Common myeloid progenitor, CD34-positive (primary cell): Measurements from ENCODE around the gene CA12.

Experiments
- CTCF ChIA-PET: fragments of 350-600 bp; sonication (Branson Sonifier 250); formaldehyde crosslinking; loops from one replicate; lab custom pipeline; 2021; ENCODE audit warnings: antibody characterized with exemption; lab: Charles Lee
- POLR2A ChIA-PET: fragments of 350-600 bp; sonication (Branson Sonifier 250); formaldehyde crosslinking; loops from one replicate; lab custom pipeline; 2021; ENCODE audit warnings: antibody characterized with exemption; lab: Charles Lee
- DNase-seq, 3 donors: peaks; one replicate each; pipeline versions ENCODE4 v3.0.0 to v3.0.0-alpha.2; 2013
- H3K27ac ChIP-seq, 2 experiments: 1 replicate in 1 of 2; 2 replicates in 1 of 2; pipeline ENCODE4 v1.7.0; 2013; ENCODE audit warnings: inconsistent platforms in 2 of 2, low read length in 2 of 2, mild to moderate bottlenecking in 2 of 2, low read depth in 1 of 2, moderate library complexity in 1 of 2; ENCODE audit not compliant: severe bottlenecking in 2 of 2, insufficient read depth in 1 of 2, poor library complexity in 1 of 2
- H3K27me3 ChIP-seq, 5 experiments: replicated peaks in 2 of 5; 1 replicate in 3 of 5; 2 replicates in 2 of 5; pipeline versions ENCODE4 v1.6.1 to v1.7.0; 2013; ENCODE audit warnings: low read length in 4 of 5, mild to moderate bottlenecking in 2 of 5, moderate library complexity in 2 of 5, inconsistent platforms in 1 of 5; ENCODE audit not compliant: insufficient read depth in 5 of 5, control insufficient read depth in 4 of 5
- H3K36me3 ChIP-seq, 4 experiments: 1 replicate in 2 of 4; 2 replicates in 2 of 4; pipeline versions ENCODE4 v1.6.1 to v1.7.0; 2013; ENCODE audit warnings: low read length in 3 of 4, control low read depth in 1 of 4, mild to moderate bottlenecking in 1 of 4; ENCODE audit not compliant: control insufficient read depth in 4 of 4, insufficient read depth in 4 of 4
- H3K4me1 ChIP-seq, 4 experiments: 1 replicate in 3 of 4; 2 replicates in 1 of 4; pipeline versions ENCODE4 v1.6.1 to v1.7.1; 2013; ENCODE audit warnings: low read length in 3 of 4, mild to moderate bottlenecking in 3 of 4, control low read depth in 1 of 4, inconsistent platforms in 1 of 4, moderate library complexity in 1 of 4; ENCODE audit not compliant: control insufficient read depth in 4 of 4, insufficient read depth in 4 of 4; ENCODE audit errors: control extremely low read depth in 1 of 4
- H3K4me3 ChIP-seq, 7 experiments: 1 replicate in 4 of 7; 2 replicates in 3 of 7; pipeline versions ENCODE4 v1.5.1 to v1.7.0; 2013; ENCODE audit warnings: mild to moderate bottlenecking in 7 of 7, low read length in 6 of 7, moderate library complexity in 6 of 7, inconsistent platforms in 2 of 7, low read depth in 2 of 7, control low read depth in 1 of 7; ENCODE audit not compliant: insufficient read depth in 4 of 7, control insufficient read depth in 1 of 7; ENCODE audit errors: extremely low read depth in 1 of 7
- H3K9me3 ChIP-seq, 5 experiments: 1 replicate in 4 of 5; 2 replicates in 1 of 5; pipeline versions ENCODE4 v1.6.1 to v1.7.1; 2013; ENCODE audit warnings: low read length in 4 of 5, mild to moderate bottlenecking in 2 of 5, inconsistent platforms in 1 of 5, low read depth in 1 of 5, moderate library complexity in 1 of 5; ENCODE audit not compliant: control insufficient read depth in 4 of 5, insufficient read depth in 2 of 5; ENCODE audit errors: control extremely low read depth in 1 of 5
- WGBS: methylation state at CpG from one replicate; pipeline ENCODE4 v1.1.5; 2013; ENCODE audit not compliant: insufficient coverage; 5-methylcytosine and 5-hydroxymethylcytosine counted together

CA12 gene

GRCh38 chr15:63385911-63386531 is 4.4 kb upstream of the CA12 start:
- peaks cover 0 to 11% (median 10%) of the 10 kb centered on the region in 4 experiments for H3K4me1 ChIP-seq
- POLR2A ChIA-PET = no interaction called here
- no peak for DNase-seq
- H3K27ac ChIP-seq = no peak overlapping the region
- H3K36me3 ChIP-seq = no peaks in the 10 kb centered on the region
- peaks cover 0 to 34% (median 7%) of the 10 kb centered on the region in 5 experiments for H3K27me3 ChIP-seq
- no peak overlapping the region for H3K4me3 ChIP-seq
- no peaks in the 10 kb centered on the region for H3K9me3 ChIP-seq
- no CpG with 5 or more reads among the region's 1 CpG for WGBS
- CTCF ChIA-PET = no interaction called here

GRCh38 chr15:63384906-63385305 is 3.3 kb upstream of the CA12 start:
- Histone ChIP-seq H3K4me3 (no peak overlapping the region), H3K4me1 (peaks cover 0 to 17% (median 11%) of the 10 kb centered on the region in 4 experiments), H3K27me3 (peaks cover under 1 to 45% (median 17%) of the 10 kb centered on the region in 5 experiments), H3K9me3 (no peaks in the 10 kb centered on the region), H3K36me3 (no peaks in the 10 kb centered on the region), H3K27ac (no peak overlapping the region)
- CTCF ChIA-PET = no interaction called here
- no peak for DNase-seq
- POLR2A ChIA-PET = no interaction called here
- 86% methylated on average over 1 of the region's 2 CpGs for whole genome bisulfite sequencing

- Histone ChIP-seq H3K27me3 (peaks cover 3 to 58% (median 23%) of the 10 kb centered on the region in 5 experiments), H3K27ac (no peak overlapping the region), H3K4me3 (no peak overlapping the region), H3K4me1 (peaks cover 0 to 17% (median 11%) of the 10 kb centered on the region in 4 experiments), H3K9me3 (no peaks in the 10 kb centered on the region), H3K36me3 (no peaks in the 10 kb centered on the region)
- CTCF ChIA-PET = interaction anchor here (1.5 kb wide), 1 partner anchor 12 kb away, joined by 4 read pairs; no protein-coding TSS in a partner anchor
- DNase-seq = no peak
- WGBS = 98% methylated on average over 5 of the region's 10 CpGs
- POLR2A ChIA-PET = no interaction called here
Observed at GRCh38 chr15:63382966-63383710, 1.5 kb upstream of the CA12 start.

- POLR2A ChIA-PET = interaction anchor here (0.6 kb wide), 1 partner anchor 9 kb away, joined by 3 read pairs; no protein-coding TSS in a partner anchor
- Histone ChIP-seq H3K27ac (no peak overlapping the region), H3K4me1 (peaks cover 0 to 17% (median 11%) of the 10 kb centered on the region in 4 experiments), H3K4me3 (peak overlapping the region in 4 of 7 experiments; percentile 51 to 74 (median 66)), H3K36me3 (no peaks in the 10 kb centered on the region), H3K9me3 (no peaks in the 10 kb centered on the region), H3K27me3 (peaks cover 3 to 58% (median 25%) of the 10 kb centered on the region in 5 experiments)
- DNase-seq = peak in 1 of 3 donors; percentile 8
- WGBS = 94% methylated on average over 6 of the region's 14 CpGs
- CTCF ChIA-PET = no interaction called here
Observed at GRCh38 chr15:63380808-63381282, 801 bp downstream of the CA12 start.

- H3K9me3 ChIP-seq = no peaks in the 10 kb centered on the region
- peaks cover 3 to 58% (median 25%) of the 10 kb centered on the region in 5 experiments for H3K27me3 ChIP-seq
- peaks cover 0 to 18% (median 11%) of the 10 kb centered on the region in 4 experiments for H3K4me1 ChIP-seq
- CTCF ChIA-PET = no interaction called here
- H3K36me3 ChIP-seq = no peaks in the 10 kb centered on the region
- H3K27ac ChIP-seq = no peak overlapping the region
- no peak for DNase-seq
- POLR2A ChIA-PET = no interaction called here
- WGBS = 47% methylated on average over 3 of the region's 5 CpGs
- H3K4me3 ChIP-seq = no peak overlapping the region
Observed at GRCh38 chr15:63380151-63380807, 1.4 kb downstream of the CA12 start.

GRCh38 chr15:63379492-63380150 is 2.0 kb downstream of the CA12 start:
- H3K27ac ChIP-seq = no peak overlapping the region
- WGBS = 94% methylated on average over 2 of the region's 2 CpGs
- peaks cover 3 to 58% (median 25%) of the 10 kb centered on the region in 5 experiments for H3K27me3 ChIP-seq
- POLR2A ChIA-PET = no interaction called here
- DNase-seq = no peak
- CTCF ChIA-PET = no interaction called here
- H3K4me1 ChIP-seq = peaks cover 0 to 25% (median 16%) of the 10 kb centered on the region in 4 experiments
- no peaks in the 10 kb centered on the region for H3K9me3 ChIP-seq
- no peak overlapping the region for H3K4me3 ChIP-seq
- H3K36me3 ChIP-seq = no peaks in the 10 kb centered on the region
